D721Med (cell line): Measurements from ENCODE around the gene SMIM45.

ENCODE experiments used
- DNase-seq: peaks from one replicate; pipeline ENCODE4 v3.0.0; 2011; ENCODE audit warnings: low spot score; ENCODE audit not compliant: insufficient read length
- FAIRE-seq: peaks from 2 replicates; lab custom pipeline; 2011; peaks lifted over from hg19 to GRCh38; lab: Jason Lieb, UNC
- CTCF ChIP-seq: IDR thresholded peaks from 2 replicates; pipeline ENCODE4 v1.5.1; 2012; ENCODE audit warnings: mild to moderate bottlenecking, control low read depth; ENCODE audit not compliant: insufficient read depth; ENCODE audit errors: missing control alignments

The SMIM45 gene

GRCh38 chr22:41907436-41908401 lies 44.2 kb upstream of the SMIM45 start:
- no peak for DNase-seq
- no peak for FAIRE-seq
- no peak for TF ChIP-seq CTCF

DNA sequence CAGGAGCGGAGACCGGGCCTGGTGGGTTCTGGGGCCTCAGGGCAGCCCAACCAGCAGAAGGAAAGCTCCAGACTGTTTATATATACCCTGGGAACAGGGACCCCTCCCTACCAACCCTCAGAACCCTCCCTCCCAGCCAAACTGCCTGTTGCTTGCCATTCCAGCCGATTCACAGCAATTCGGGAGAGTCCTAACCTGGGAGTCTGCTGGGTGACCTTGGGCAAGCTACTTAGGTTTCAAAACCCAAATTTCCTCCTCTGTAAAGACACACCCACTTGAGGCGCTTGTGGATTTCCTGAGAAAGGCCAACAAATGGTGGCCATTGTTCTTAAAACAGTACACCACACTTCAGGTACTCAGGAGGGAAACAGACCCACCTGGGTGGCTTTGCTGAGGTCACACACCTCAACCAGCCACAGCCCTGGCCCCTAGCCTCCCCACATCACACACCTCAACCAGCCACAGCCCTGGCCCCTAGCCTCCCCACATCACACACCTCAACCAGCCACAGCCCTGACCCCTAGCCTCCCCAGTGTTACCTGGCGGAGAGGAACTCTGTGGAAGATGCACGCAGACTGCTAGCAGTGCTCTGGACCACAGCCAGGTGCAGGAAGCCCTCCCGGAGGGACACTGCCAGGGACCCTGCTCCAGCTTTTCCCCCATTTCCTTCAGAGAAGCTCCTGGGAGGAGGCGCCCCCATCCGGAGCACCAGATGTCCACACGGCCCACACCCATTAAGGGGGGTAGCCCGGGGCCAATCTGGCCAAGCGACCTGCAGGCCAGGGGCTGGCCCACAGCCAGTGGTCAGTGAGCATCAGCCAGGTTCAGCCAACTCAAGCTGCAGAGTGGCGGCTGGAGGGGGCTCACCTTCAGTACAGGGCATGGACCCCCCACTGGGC lies 43.3 kb upstream of the SMIM45 start:
- FAIRE-seq, result no peak
- no peak for TF ChIP-seq CTCF
- DNase-seq, result no peak

DNA sequence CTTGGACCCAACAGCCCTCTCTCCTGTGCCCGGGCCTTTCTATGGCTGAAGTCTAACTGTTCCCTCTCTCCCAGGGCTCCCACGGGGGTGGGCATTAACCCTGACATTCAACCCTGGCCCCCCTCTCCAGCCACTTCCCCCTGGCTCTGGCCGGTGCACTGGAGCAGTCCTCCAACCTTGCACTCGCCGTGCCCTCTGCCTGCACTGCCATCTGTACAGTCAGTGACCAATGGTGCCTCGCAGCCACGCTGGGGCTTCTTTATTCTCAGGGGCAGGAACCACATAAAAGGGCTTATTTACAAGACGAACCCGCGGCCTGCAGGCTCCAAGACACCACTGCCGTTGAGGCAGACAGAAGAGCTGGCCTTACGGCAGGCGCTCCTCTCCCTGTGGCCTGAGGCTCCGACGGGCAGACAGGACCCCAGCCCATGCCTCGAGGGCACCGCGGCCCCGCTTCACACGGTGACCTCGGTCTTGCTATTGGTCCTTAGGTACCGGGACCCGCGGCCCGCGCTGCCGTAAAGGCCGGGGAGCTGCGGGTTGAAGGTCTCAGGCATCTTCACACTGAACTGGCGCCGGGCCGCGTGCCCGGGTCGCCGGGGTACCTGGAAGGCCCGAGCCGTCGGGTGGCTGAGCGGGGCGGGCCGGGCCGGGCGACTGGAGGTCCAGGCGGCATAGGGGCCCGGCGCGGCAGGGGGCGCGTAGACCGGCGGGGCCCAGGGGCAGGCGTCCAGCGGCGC lies 42.5 kb upstream of the SMIM45 start:
- DNase-seq (no peak), FAIRE-seq (no peak)
- no peak for TF ChIP-seq CTCF

- FAIRE-seq (no peak), DNase-seq (no peak)
- TF ChIP-seq CTCF, result no peak
Observed at GRCh38 chr22:41910050-41911000, 41.6 kb upstream of the SMIM45 start.

- no peak for TF ChIP-seq CTCF
- DNase-seq (no peak), FAIRE-seq (no peak)
Observed at GRCh38 chr22:41911001-41911611, 40.8 kb upstream of the SMIM45 start.
